Mesenchymal stem cell (in vitro differentiated cells and primary cell): ENCODE results near the gene SNTG2.

Source experiments
- DNase-seq: peaks from one replicate; pipeline ENCODE4 v3.0.0-alpha.2; 2013
- H2AFZ ChIP-seq: one replicate; pipeline ENCODE4 v1.6.1; 2013; ENCODE audit warnings: low read depth, mild to moderate bottlenecking, control low read depth, inconsistent platforms, low read length, moderate library complexity
- H2AK5ac ChIP-seq: 2 replicates; pipeline ENCODE4 v1.6.1; 2013; ENCODE audit warnings: low read length, moderate library complexity, mild to moderate bottlenecking, inconsistent platforms; ENCODE audit not compliant: severe bottlenecking
- H2BK120ac ChIP-seq: one replicate; pipeline ENCODE4 v1.6.1; 2013; ENCODE audit warnings: low read depth, mild to moderate bottlenecking, inconsistent platforms, low read length, moderate library complexity
- H2BK12ac ChIP-seq, 2 experiments: one replicate each; pipeline ENCODE4 v1.6.1; 2013; ENCODE audit warnings: inconsistent platforms in 2 of 2, low read length in 2 of 2, mild to moderate bottlenecking in 2 of 2, moderate library complexity in 2 of 2, control low read depth in 1 of 2
- H2BK15ac ChIP-seq: one replicate; pipeline ENCODE4 v1.6.1; 2013; ENCODE audit warnings: mild to moderate bottlenecking, low read depth, inconsistent platforms; ENCODE audit not compliant: poor library complexity, severe bottlenecking
- H2BK5ac ChIP-seq: 2 replicates; pipeline ENCODE4 v1.6.1; 2013; ENCODE audit warnings: low read depth, mild to moderate bottlenecking, low read length, control low read depth, inconsistent platforms; ENCODE audit not compliant: poor library complexity, severe bottlenecking
- H3K14ac ChIP-seq, 2 experiments: one replicate each; pipeline ENCODE4 v1.6.1; 2013; ENCODE audit warnings: inconsistent platforms in 2 of 2, low read length in 2 of 2, control low read depth in 1 of 2, mild to moderate bottlenecking in 1 of 2, moderate library complexity in 1 of 2
- H3K18ac ChIP-seq, 2 experiments: one replicate each; pipeline ENCODE4 v1.6.1; 2013; ENCODE audit warnings: inconsistent platforms in 2 of 2, low read length in 2 of 2, control low read depth in 1 of 2, low read depth in 1 of 2, mild to moderate bottlenecking in 1 of 2
- H3K23ac ChIP-seq, 2 experiments: one replicate each; pipeline ENCODE4 v1.6.1; 2013; ENCODE audit warnings: inconsistent platforms in 2 of 2, low read length in 2 of 2, mild to moderate bottlenecking in 2 of 2, moderate library complexity in 2 of 2, control low read depth in 1 of 2
- H3K27ac ChIP-seq: 2 replicates; pipeline ENCODE4 v1.5.1; 2013; ENCODE audit warnings: mild to moderate bottlenecking, moderate library complexity, low read length, control low read depth, inconsistent platforms; ENCODE audit not compliant: poor library complexity, severe bottlenecking
- H3K27me3 ChIP-seq, 2 experiments: 2 replicates each; pipeline versions ENCODE4 v1.6.1 to v1.7.0; 2013; ENCODE audit warnings: low read length in 2 of 2, mild to moderate bottlenecking in 2 of 2, moderate library complexity in 2 of 2, control low read depth in 1 of 2, inconsistent platforms in 1 of 2; ENCODE audit not compliant: control insufficient read depth in 1 of 2, insufficient read depth in 1 of 2
- H3K36me3 ChIP-seq, 2 experiments: 2 replicates each; pipeline versions ENCODE4 v1.6.1 to v1.7.0; 2013; ENCODE audit warnings: low read length in 2 of 2, control low read depth in 1 of 2, inconsistent platforms in 1 of 2, low read depth in 1 of 2, mild to moderate bottlenecking in 1 of 2; ENCODE audit not compliant: insufficient read depth in 2 of 2, control insufficient read depth in 1 of 2
- H3K4ac ChIP-seq, 2 experiments: one replicate each; pipeline ENCODE4 v1.6.1; 2013; ENCODE audit warnings: inconsistent platforms in 2 of 2, low read length in 2 of 2, mild to moderate bottlenecking in 2 of 2, moderate library complexity in 2 of 2, control low read depth in 1 of 2, low read depth in 1 of 2
- H3K4me1 ChIP-seq: 2 replicates; pipeline ENCODE4 v1.6.1; 2013; ENCODE audit warnings: low read depth, low read length, control low read depth; ENCODE audit not compliant: control insufficient read depth, insufficient read depth
- H3K4me2 ChIP-seq: 2 replicates; pipeline ENCODE4 v1.6.1; 2013; ENCODE audit warnings: low read length, mild to moderate bottlenecking, inconsistent platforms; ENCODE audit not compliant: poor library complexity, severe bottlenecking
- H3K4me3 ChIP-seq, 2 experiments: 2 replicates each; pipeline versions ENCODE4 v1.5.1 to v1.7.0; 2013; ENCODE audit warnings: low read length in 2 of 2, mild to moderate bottlenecking in 2 of 2, control low read depth in 1 of 2, low read depth in 1 of 2; ENCODE audit not compliant: insufficient read depth in 1 of 2
- H3K79me1 ChIP-seq: replicated peaks from 2 replicates; pipeline ENCODE4 v1.6.1; 2013; ENCODE audit warnings: mild to moderate bottlenecking, control low read depth, low read length, inconsistent platforms; ENCODE audit not compliant: poor library complexity, severe bottlenecking
- H3K9ac ChIP-seq: 2 replicates; pipeline ENCODE4 v1.7.0; 2013; ENCODE audit warnings: mild to moderate bottlenecking, low read length, moderate library complexity
- H3K9me3 ChIP-seq: 2 replicates; pipeline ENCODE4 v1.7.0; 2013; ENCODE audit warnings: mild to moderate bottlenecking, low read length; ENCODE audit not compliant: control insufficient read depth
- H4K8ac ChIP-seq: one replicate; pipeline ENCODE4 v1.6.1; 2013; ENCODE audit warnings: inconsistent platforms, mild to moderate bottlenecking, low read length, moderate library complexity
- H4K91ac ChIP-seq: one replicate; pipeline ENCODE4 v1.6.1; 2013; ENCODE audit warnings: mild to moderate bottlenecking, low read length, inconsistent platforms
- WGBS: methylation state at CpG from one replicate; pipeline ENCODE4 v1.1.7; 2013; ENCODE audit warnings: mixed read lengths; 5-methylcytosine and 5-hydroxymethylcytosine counted together

Gene SNTG2

GRCh38 chr2:1024981-1025380 lies 74.3 kb downstream of the SNTG2 start:
- Histone ChIP-seq H2AFZ (no peak overlapping the region), H3K9ac (no peak overlapping the region), H3K4me1 (no peaks in the 10 kb centered on the region), H3K79me1 (no peaks in the 10 kb centered on the region), H3K27ac (no peak overlapping the region), H2BK12ac (no peak overlapping the region), H2BK120ac (no peak overlapping the region), H4K91ac (no peak overlapping the region), H3K18ac (no peak overlapping the region), H2AK5ac (no peak overlapping the region), H3K14ac (no peak overlapping the region), H3K36me3 (no peaks in the 10 kb centered on the region), H3K4me3 (no peak overlapping the region), H4K8ac (no peak overlapping the region), H2BK15ac (no peak overlapping the region), H3K27me3 (no peaks in the 10 kb centered on the region), H3K9me3 (no peaks in the 10 kb centered on the region), H3K23ac (no peak overlapping the region), H3K4ac (no peak overlapping the region), H3K4me2 (no peak overlapping the region), H2BK5ac (no peak overlapping the region)
- WGBS = 66% methylated on average over 3 of the region's 4 CpGs
- DNase-seq = no peak

GRCh38 chr2:1026141-1026540 lies 75.5 kb downstream of the SNTG2 start:
- DNase-seq = no peak
- no peak overlapping the region for H3K27ac ChIP-seq
- no peak overlapping the region for H2BK120ac ChIP-seq
- H3K23ac ChIP-seq = no peak overlapping the region
- H2AK5ac ChIP-seq = no peak overlapping the region
- H3K9ac ChIP-seq = no peak overlapping the region
- H3K36me3 ChIP-seq = no peaks in the 10 kb centered on the region
- H3K9me3 ChIP-seq = no peaks in the 10 kb centered on the region
- no peak overlapping the region for H4K91ac ChIP-seq
- H3K79me1 ChIP-seq = no peaks in the 10 kb centered on the region
- no peak overlapping the region for H2AFZ ChIP-seq
- H3K14ac ChIP-seq = no peak overlapping the region
- H3K4me3 ChIP-seq = no peak overlapping the region
- H2BK5ac ChIP-seq = no peak overlapping the region
- H2BK12ac ChIP-seq = no peak overlapping the region
- H3K4ac ChIP-seq = no peak overlapping the region
- H2BK15ac ChIP-seq = no peak overlapping the region
- no peak overlapping the region for H3K4me2 ChIP-seq
- H3K4me1 ChIP-seq = no peaks in the 10 kb centered on the region
- no peaks in the 10 kb centered on the region for H3K27me3 ChIP-seq
- no peak overlapping the region for H3K18ac ChIP-seq
- H4K8ac ChIP-seq = no peak overlapping the region
- WGBS = 100% methylated on average over 3 of the region's 4 CpGs

GRCh38 chr2:1028831-1029230 lies 78.2 kb downstream of the SNTG2 start:
- H3K14ac ChIP-seq = no peak overlapping the region
- H3K9me3 ChIP-seq = no peaks in the 10 kb centered on the region
- no peak for DNase-seq
- H2BK5ac ChIP-seq = no peak overlapping the region
- no peak overlapping the region for H3K27ac ChIP-seq
- H3K18ac ChIP-seq = no peak overlapping the region
- H4K91ac ChIP-seq = no peak overlapping the region
- no peak overlapping the region for H2AFZ ChIP-seq
- no peak overlapping the region for H4K8ac ChIP-seq
- no peaks in the 10 kb centered on the region for H3K27me3 ChIP-seq
- peaks cover 1% of the 10 kb centered on the region for H3K4me1 ChIP-seq
- H3K36me3 ChIP-seq = no peaks in the 10 kb centered on the region
- no peak overlapping the region for H2BK15ac ChIP-seq
- no peak overlapping the region for H3K23ac ChIP-seq
- H2BK120ac ChIP-seq = no peak overlapping the region
- H3K4ac ChIP-seq = no peak overlapping the region
- no peak overlapping the region for H3K4me2 ChIP-seq
- no peak overlapping the region for H3K4me3 ChIP-seq
- H2AK5ac ChIP-seq = no peak overlapping the region
- H3K79me1 ChIP-seq = no peaks in the 10 kb centered on the region
- no peak overlapping the region for H3K9ac ChIP-seq
- WGBS = 84% methylated on average over 5 of the region's 8 CpGs
- H2BK12ac ChIP-seq = no peak overlapping the region

GRCh38 chr2:1032030-1032429 lies 81.4 kb downstream of the SNTG2 start:
- Histone ChIP-seq H3K18ac (no peak overlapping the region), H2BK12ac (no peak overlapping the region), H2BK5ac (no peak overlapping the region), H3K27ac (no peak overlapping the region), H3K4me1 (peaks cover 1% of the 10 kb centered on the region), H2AFZ (no peak overlapping the region), H3K23ac (no peak overlapping the region), H2BK120ac (no peak overlapping the region), H3K79me1 (no peaks in the 10 kb centered on the region), H4K91ac (no peak overlapping the region), H3K4ac (no peak overlapping the region), H4K8ac (no peak overlapping the region), H3K14ac (no peak overlapping the region), H2AK5ac (no peak overlapping the region), H3K36me3 (no peaks in the 10 kb centered on the region), H3K27me3 (peaks cover 0 to 4% of the 10 kb centered on the region in 2 experiments), H3K9ac (no peak overlapping the region), H3K4me3 (no peak overlapping the region), H2BK15ac (no peak overlapping the region), H3K4me2 (no peak overlapping the region), H3K9me3 (no peaks in the 10 kb centered on the region)
- 85% methylated on average over 10 of the region's 13 CpGs for WGBS
- DNase-seq = no peak
